Measurements from ENCODE around the gene ANAPC10.
"Not testable (repeated sequence)": the region's sequence is repeated elsewhere in the genome, so short reads cannot be mapped to it uniquely, and the experiment has no call there.

The ANAPC10 gene

DNA sequence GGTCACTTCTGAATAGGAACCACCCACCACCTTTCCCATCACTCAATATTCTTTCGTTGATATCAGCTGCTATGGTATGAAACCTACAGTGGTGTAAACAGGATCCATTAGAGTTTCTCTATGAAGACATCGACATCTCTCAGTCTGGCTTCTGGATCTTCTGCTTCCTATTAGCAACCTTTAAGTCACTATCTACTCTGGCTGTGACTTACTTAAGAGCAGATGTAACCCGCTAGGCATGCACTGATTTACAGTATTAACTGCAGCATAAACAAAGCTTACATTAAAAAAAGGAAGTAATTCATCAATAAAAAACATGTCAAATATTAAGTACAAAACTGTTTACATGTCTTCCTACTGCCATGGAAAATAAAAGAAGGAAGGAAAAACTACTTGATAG, 96.4 kb downstream of the ANAPC10 start:
- no peak for DNase-seq

DNA sequence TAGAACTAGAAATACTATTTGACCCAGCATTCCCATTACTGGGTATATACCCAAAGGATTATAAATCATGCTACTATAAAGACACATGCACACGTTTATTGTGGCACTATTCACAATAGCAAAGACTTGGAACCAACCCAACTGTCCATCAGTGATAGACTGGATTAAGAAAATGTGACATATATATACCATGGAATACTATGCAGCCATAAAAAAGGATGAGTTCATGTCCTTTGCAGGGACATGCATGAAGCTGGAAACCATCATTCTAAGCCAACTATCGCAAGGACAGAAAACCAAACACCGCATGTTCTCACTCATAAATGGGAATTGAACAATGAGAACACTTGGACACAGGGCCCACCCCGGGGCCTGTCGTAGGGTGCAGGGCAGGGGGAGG, 97.3 kb downstream of the ANAPC10 start:
- not testable (repeated sequence) for DNase-seq

DNA sequence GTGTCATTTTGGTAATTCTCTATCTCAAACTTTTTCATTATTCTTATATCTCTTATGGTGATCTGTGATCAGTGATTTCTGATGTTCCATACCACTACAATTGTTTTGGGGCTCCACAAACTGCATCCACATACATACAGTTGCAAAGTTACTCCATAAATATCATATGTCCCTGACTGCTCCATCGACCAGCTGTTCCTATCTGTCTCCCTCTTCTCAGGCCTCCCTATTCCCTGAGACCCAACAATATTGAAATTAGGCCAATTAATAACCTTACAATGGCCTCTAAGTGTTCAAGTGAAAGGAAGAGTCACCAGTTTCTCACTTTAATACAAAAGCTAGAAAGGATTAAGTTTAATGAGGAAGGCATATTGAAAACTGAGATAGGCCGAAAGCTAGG, 108.7 kb downstream of the ANAPC10 start:
- no peak for DNase-seq

DNA sequence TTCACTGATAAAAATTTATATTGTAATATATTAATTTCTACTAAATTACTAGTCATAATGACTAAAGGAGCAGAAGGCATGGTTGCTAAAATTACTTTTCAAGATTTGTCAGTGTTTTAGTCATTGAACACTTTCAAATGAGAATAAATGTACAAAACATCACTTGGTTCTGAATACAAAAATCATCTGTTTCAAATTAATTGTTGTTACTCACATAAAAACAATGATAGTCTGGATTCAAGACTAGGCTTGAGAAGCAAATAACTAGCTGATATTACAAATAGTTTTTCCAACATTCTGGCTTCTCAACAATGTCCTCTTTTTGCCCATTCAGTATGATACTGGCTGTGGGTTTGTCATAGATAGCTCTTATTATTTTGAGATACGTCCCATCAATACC, 112.5 kb downstream of the ANAPC10 start:
- DNase-seq = no peak

DNA sequence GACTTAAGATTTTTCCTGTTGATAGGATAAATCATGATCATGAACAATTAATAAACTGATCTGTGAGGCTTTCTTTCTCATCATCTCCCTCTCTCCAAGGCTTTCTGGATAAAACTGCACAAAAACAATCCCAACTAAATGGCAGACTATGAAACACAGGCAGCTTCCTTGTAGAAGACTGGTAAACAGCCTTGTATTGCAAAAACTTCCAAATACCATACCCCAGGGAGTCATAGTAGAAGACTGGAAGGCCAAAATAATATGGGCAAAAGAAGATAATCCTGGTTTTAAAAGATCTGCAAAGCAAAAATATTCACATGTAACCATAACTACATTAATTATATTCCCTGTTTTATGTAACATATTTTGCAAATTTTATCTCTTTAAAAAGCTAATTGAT, 113.0 kb downstream of the ANAPC10 start:
- DNase-seq = no peak

DNA sequence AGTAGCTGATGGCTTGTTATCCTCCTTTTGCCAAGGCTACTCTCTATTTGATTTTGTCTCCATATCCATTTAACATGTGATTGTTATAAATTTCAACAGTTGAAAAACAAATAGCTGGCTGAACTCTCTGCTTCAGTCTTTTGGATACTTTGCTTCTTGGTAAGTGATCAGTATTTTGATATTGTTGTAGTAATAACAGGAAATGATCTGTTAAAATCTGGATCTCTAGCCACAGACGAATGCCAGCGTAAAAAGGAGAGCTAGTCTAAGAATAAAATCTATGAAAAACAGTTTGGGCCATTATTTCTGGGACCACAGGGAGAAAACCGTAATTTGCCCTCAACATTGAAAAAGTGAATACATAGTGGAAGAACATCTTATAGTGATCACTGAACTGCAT, 113.8 kb downstream of the ANAPC10 start:
- no peak for DNase-seq

DNA sequence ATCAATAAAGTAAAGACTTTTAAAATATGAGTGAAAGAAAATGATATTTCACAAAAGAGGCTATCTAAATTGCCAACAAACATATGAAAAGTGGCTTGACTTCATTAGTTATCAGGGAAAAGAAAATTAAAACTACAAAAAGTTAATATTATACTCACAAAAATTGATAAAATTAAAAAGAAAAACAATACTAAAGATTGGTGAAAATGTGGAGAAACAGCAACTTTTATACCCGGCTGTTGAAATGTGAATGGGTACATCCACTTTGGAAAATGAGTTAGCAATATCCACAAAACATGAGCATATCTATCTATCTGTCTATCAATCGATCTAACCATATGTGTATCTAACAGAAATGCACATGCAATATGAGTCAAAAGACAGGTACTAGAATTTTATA, 122.3 kb downstream of the ANAPC10 start:
- DNase-seq = no peak

DNA sequence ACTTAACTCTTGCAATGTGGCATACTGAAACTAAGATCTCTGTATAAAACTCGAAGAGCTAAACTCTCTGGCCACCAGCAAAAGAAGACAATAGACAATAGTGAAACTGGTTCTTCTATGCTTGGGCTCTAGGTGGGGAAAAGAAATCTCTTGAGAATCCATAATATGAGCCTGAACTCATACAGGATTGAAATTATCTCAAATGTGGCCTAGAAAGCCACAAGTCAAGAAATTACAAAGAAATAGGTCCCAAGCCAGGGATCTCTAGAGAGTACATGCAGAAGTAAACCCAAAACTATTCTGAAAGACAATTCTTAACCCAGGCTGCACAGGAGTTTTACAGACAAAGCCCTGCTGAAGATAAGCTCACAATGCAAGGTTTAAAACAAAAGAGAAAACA, 127.4 kb downstream of the ANAPC10 start:
- no peak for DNase-seq

DNA sequence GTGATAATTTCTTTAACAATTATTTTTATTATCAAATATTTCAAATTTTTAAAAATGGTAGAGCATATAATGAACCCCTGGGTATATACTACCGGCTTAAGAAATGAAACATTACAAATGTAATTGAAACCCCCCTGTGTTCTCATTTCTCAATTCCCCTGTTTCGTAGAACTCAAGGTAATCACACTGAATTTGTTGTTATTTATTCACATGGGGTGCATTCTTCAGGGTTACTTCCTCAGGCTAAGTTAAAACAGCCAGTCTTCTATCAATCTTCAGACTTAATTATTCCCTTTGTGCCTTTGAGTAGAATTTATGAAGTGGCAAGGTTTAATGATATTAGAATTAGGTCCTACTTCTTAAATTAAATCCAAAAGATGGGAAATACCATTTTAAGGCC, 128.2 kb downstream of the ANAPC10 start:
- no peak for DNase-seq

DNA sequence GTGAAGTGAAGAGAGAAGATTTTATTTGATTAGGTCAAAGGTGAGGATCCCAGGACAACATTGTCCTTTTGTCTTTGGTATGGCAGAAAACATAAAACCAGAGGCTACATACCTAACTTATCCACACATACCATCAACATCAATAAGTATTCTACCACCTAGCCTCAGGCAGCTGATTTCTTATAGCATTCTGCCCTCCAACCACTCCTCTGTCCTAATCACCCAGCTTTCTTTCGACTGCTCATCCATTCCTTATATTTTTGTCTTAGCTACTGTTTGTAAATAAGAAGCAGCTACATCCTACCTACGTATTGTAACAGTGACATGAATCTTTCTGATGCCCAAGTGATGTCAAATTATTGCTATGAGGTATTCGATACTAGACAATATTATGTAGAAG, 129.4 kb downstream of the ANAPC10 start:
- DNase-seq = no peak

DNA sequence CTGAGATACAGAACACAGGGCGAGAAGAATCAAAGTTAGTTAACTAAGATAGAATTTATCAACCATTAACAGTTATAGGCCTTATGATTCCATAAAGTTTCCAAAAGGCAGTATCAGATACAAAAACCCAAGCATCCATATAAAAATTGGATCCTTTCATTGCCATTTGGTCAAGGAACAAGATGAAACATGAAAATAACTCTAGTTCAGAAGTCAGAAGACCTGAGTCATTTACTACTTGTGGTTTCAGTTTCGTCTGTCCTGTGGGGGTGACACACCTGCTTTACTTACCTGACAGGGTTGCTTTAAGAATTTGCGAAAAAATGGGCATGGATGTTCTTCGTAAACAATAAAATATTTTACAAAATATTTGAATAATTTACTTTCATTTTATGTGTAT, 130.8 kb downstream of the ANAPC10 start:
- no peak for DNase-seq

DNA sequence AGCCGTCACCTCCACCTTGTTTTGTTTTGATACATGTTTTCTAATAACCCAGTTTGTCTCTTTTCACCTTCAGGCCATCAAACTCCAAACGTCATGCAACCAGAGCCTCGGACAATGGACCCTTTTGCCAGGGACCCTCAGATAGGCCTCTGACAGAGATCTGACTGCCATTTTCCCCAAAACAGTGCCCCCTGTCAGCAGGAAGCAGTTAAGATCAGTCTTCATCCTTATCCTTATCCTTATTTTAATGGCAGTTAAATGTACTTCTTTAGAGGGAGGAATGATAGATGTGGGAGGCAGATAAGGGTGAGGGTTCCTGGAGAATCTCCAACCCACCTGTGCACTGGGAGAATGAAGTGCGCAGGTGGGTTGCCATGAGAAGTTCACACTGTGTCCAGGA, 135.7 kb downstream of the ANAPC10 start:
- DNase-seq = no peak

DNA sequence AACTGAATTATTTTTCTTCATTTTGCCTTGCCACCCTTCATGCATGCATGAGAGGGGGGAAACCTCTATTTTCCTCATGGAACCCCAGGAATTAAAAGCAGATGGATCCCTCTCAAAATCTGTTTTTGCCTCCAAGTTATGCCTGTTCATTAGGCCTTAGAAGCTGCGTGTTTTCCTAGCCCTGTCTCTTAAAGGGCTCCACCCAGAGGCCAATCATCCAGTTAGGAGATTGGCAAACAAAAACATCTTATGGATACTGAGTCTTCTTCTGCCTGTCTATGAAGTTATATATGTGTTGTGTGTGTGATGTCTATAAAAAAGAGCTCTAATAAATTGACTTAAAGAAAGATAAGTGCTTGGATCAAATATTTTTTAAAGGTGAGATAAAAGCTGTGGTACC, 142.9 kb downstream of the ANAPC10 start:
- no peak for DNase-seq

DNA sequence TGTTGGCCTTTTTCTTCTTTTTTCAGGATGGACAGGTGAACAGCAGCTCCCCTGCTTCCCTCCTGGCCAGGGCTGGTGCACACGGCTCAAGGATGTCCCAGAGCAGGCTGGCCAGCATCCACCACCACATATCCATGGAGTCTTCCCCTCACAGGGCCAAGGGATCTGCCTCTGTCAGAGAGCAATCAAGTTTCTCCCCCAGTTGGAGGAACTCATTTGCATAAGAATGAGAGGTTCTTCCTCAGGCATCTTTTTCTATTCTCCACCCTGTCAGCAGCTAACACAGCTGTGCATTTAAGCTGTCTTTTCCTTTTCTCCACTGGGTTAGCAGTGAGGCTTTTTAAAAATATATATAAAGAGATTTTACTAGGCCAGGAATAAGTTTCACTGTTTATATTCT, 143.8 kb downstream of the ANAPC10 start:
- no peak for DNase-seq

DNA sequence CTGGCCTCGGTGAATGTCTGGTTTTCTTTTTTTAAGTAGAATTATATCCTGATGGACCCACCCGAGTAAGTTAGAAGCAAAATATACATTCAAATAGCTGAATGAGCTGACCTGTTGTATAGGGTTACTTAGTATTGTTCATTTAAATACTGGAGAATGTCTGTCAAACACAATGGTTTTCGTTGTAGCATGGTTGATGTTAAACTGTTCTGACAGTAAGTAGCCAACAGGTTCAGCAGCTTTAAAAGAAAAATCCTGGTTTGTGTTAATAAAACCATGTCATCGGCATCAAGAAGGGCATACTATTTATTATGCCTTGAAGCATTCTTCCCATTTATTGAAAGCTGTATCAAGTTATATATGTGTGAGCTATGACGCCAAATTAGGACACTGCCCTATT, 149.6 kb downstream of the ANAPC10 start:
- DNase-seq = no peak

DNA sequence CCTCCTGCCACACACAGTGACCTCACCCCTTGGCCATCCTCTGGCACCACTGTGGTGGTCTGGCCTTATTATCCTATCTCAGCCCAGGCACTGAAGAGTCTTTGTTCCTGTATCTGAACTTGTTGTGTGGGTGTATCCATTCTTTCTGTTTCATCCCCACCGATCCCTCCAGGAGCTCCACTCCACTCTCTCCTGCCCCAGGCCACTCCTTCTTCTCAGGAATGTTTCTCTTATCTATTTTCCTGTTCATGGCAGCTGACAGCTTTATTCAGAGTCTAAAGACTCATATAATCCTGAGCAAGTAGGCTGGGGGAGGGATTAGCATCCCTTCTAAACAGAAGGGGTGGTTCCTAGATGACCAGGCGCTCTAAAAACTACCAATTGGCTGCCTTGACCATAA, 150.0 kb downstream of the ANAPC10 start:
- no peak for DNase-seq
